Neural cell (in vitro differentiated cells): ENCODE results near the gene FBLIM1.

ENCODE experiments used
- EP300 ChIP-seq: fragments of 450-650 bp; conservative IDR thresholded peaks from 2 replicates; pipeline ENCODE4 v1.6.1; 2014; ENCODE audit warnings: antibody characterized with exemption, mild to moderate bottlenecking, moderate library complexity; ENCODE audit not compliant: poor library complexity, severe bottlenecking
- POLR2AphosphoS5 ChIP-seq: IDR thresholded peaks from 2 replicates; pipeline ENCODE4 v1.6.1; 2012
- RAD21 ChIP-seq: fragments of 450-650 bp; conservative IDR thresholded peaks from 2 replicates; pipeline ENCODE4 v1.6.1; 2014; ENCODE audit warnings: antibody characterized with exemption, mild to moderate bottlenecking, moderate library complexity
- TF ChIP-seq, protein P1 (sequence below): fragments of 450-650 bp; IDR thresholded peaks from 2 replicates; pipeline ENCODE4 v1.5.1; 2014; ENCODE audit warnings: antibody characterized with exemption, mild to moderate bottlenecking, moderate library complexity; ENCODE audit not compliant: poor library complexity, severe bottlenecking
- TF ChIP-seq, protein P2 (sequence below): IDR thresholded peaks from 2 replicates; pipeline ENCODE4 v1.6.1; 2012; ENCODE audit warnings: borderline replicate concordance

DNA sequence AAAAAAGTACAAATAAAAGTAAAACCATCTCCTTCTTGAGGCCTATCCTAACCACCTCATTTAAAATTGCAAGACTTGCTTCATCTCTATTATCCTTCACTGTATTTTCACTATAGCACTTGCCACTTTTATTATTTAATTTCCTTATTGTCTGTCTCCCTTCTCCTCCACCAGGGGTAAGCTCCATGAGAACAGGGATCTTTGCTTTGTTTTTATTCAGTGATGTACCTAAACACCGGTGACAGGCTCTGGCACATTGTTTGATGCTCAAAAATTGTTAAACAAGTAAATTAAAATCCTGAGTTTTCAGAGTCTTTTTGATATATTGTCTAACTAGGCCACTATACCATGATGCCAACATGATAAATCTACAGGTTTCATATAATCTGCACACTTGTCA lies 71.7 kb downstream of the FBLIM1 start:
- TF ChIP-seq POLR2AphosphoS5 (no peak), EP300 (no peak), RAD21 (no peak)
- TF ChIP-seq, protein P1, sequence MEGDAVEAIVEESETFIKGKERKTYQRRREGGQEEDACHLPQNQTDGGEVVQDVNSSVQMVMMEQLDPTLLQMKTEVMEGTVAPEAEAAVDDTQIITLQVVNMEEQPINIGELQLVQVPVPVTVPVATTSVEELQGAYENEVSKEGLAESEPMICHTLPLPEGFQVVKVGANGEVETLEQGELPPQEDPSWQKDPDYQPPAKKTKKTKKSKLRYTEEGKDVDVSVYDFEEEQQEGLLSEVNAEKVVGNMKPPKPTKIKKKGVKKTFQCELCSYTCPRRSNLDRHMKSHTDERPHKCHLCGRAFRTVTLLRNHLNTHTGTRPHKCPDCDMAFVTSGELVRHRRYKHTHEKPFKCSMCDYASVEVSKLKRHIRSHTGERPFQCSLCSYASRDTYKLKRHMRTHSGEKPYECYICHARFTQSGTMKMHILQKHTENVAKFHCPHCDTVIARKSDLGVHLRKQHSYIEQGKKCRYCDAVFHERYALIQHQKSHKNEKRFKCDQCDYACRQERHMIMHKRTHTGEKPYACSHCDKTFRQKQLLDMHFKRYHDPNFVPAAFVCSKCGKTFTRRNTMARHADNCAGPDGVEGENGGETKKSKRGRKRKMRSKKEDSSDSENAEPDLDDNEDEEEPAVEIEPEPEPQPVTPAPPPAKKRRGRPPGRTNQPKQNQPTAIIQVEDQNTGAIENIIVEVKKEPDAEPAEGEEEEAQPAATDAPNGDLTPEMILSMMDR: no peak
- TF ChIP-seq, protein P2, sequence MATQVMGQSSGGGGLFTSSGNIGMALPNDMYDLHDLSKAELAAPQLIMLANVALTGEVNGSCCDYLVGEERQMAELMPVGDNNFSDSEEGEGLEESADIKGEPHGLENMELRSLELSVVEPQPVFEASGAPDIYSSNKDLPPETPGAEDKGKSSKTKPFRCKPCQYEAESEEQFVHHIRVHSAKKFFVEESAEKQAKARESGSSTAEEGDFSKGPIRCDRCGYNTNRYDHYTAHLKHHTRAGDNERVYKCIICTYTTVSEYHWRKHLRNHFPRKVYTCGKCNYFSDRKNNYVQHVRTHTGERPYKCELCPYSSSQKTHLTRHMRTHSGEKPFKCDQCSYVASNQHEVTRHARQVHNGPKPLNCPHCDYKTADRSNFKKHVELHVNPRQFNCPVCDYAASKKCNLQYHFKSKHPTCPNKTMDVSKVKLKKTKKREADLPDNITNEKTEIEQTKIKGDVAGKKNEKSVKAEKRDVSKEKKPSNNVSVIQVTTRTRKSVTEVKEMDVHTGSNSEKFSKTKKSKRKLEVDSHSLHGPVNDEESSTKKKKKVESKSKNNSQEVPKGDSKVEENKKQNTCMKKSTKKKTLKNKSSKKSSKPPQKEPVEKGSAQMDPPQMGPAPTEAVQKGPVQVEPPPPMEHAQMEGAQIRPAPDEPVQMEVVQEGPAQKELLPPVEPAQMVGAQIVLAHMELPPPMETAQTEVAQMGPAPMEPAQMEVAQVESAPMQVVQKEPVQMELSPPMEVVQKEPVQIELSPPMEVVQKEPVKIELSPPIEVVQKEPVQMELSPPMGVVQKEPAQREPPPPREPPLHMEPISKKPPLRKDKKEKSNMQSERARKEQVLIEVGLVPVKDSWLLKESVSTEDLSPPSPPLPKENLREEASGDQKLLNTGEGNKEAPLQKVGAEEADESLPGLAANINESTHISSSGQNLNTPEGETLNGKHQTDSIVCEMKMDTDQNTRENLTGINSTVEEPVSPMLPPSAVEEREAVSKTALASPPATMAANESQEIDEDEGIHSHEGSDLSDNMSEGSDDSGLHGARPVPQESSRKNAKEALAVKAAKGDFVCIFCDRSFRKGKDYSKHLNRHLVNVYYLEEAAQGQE: no peak
